Skeletal muscle satellite cell (primary cell): Measurements from ENCODE around the gene TBX5.
"Not testable (repeated sequence)": the region's sequence is repeated elsewhere in the genome, so short reads cannot be mapped to it uniquely, and the experiment has no call there.

Source experiments
- H3K27me3 ChIP-seq: 2 replicates; pipeline ENCODE4 v1.7.0; 2013; ENCODE audit warnings: low read length; ENCODE audit not compliant: control insufficient read depth, insufficient read depth
- H3K36me3 ChIP-seq: 2 replicates; pipeline ENCODE4 v1.7.0; 2013; ENCODE audit warnings: mild to moderate bottlenecking, control low read depth, low read length; ENCODE audit not compliant: insufficient read depth
- H3K4me1 ChIP-seq: 2 replicates; pipeline ENCODE4 v1.7.0; 2013; ENCODE audit warnings: low read length; ENCODE audit not compliant: control insufficient read depth, insufficient read depth
- H3K4me2 ChIP-seq: 2 replicates; pipeline ENCODE4 v1.7.0; 2013; ENCODE audit warnings: mild to moderate bottlenecking, low read length
- H3K4me3 ChIP-seq: 2 replicates; pipeline ENCODE4 v1.7.0; 2013; ENCODE audit warnings: low read length
- H3K9ac ChIP-seq: 2 replicates; pipeline ENCODE4 v1.7.0; 2013; ENCODE audit warnings: mild to moderate bottlenecking, low read depth, low read length, moderate library complexity
- H3K9me3 ChIP-seq: replicated peaks from 2 replicates; pipeline ENCODE4 v1.7.0; 2013; ENCODE audit warnings: mild to moderate bottlenecking, control low read depth, low read length

The TBX5 gene

DNA sequence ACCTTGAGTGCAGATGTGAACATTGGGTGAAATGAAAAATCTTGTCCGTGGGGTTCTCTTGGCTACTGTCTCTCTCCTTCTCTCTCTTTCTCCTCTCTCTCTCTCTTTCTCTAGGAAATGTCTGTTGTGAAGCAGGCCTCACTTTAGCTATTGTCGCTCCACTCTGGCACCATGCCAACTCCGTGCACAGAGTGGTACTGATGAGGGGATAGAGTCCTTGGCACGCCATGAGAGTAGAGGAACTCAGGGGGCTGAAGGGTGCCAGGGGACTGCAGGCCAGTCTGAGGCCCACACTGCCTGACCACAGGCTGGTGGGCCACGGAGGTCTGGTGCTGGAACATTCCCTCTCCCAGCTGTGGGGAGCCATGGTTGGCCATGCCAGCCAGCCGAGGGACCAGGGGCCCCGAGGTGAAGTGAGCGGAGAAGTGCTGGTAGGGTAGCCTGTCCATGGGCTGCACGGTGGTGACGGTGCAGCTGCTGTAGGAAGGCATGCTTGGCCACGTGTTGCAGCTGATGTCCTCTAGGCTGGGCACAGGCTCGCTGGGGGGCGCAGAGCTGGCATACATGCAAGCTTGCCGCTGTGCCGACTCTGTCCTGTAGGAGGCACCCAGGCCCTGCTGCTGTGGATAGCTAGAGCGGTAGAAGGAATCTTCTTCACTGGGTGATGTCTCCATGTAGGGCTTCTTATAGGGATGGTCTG is 50.4 kb downstream of the TBX5 start:
- Histone ChIP-seq H3K9me3 (peaks cover 7% of the 10 kb centered on the region), H3K4me2 (no peak overlapping the region), H3K36me3 (no peaks in the 10 kb centered on the region), H3K27me3 (no peaks in the 10 kb centered on the region), H3K4me3 (no peak overlapping the region), H3K4me1 (no peaks in the 10 kb centered on the region), H3K9ac (no peak overlapping the region)

DNA sequence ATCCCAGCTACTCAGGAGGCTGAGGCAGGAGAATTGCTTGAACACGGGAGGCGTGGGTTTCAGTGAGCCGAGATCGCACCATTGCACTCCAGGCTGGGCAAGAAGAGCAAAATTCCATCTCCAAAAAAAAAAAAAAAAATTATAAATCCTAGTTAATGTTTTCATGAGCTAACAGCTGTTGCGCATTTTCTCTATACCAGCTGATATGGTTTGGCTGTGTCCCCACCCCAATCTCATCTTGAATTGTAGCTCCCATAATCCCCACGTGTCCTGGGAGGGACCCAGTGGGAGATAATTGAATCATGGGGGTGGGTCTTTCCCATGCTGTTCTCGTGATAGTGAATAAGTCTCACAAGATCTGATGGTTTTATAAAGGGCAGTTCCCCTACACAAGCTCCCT is 56.7 kb downstream of the TBX5 start:
- not testable (repeated sequence) for H3K4me3 ChIP-seq, H3K4me2 ChIP-seq, H3K36me3 ChIP-seq, H3K9ac ChIP-seq, H3K27me3 ChIP-seq, H3K4me1 ChIP-seq, H3K9me3 ChIP-seq

DNA sequence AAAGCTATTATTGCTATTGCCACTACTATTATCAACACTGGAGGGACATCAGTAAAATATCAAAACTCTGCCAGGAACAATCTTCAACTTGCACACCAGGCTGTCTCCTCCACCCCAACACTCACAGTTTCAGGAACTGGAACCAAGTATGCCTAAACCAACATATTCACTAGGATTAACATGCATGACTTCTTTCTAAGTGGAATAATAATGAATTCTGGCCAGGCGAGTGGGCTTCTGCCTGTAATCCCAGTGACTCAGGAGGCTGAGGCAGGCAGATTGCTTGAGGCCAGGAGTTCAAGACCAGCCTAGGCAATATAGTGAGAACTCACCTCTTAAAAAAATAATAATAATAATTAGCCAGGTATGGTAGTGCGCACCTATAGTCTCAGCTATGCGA is 58.1 kb downstream of the TBX5 start:
- H3K4me1 ChIP-seq = no peaks in the 10 kb centered on the region
- H3K9me3 ChIP-seq = no peaks in the 10 kb centered on the region
- no peaks in the 10 kb centered on the region for H3K27me3 ChIP-seq
- no peak overlapping the region for H3K4me3 ChIP-seq
- no peak overlapping the region for H3K9ac ChIP-seq
- no peaks in the 10 kb centered on the region for H3K36me3 ChIP-seq
- H3K4me2 ChIP-seq = no peak overlapping the region

DNA sequence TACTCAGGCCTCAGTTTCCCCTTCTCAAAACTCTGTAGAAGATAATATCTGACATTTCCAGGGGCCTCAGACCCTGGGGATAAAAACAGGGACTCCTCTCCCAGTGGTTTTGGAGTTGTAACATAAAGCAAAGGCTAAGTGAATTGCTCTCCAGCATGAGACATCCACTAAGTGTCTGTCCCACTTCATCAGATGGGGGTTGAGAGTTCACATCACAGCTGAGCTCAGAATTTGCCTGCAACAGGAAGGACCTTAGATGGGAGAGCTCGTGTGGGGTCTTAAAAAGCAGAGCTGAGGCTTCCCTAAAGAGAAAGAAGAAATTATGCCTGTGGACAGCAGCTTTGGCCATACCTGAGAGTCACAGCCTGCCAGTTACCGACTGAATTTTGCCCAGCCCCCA is 61.1 kb downstream of the TBX5 start:
- Histone ChIP-seq H3K4me2 (no peak overlapping the region), H3K4me3 (no peak overlapping the region), H3K9ac (no peak overlapping the region), H3K27me3 (no peaks in the 10 kb centered on the region), H3K4me1 (no peaks in the 10 kb centered on the region), H3K36me3 (no peaks in the 10 kb centered on the region), H3K9me3 (peaks cover 3% of the 10 kb centered on the region)

DNA sequence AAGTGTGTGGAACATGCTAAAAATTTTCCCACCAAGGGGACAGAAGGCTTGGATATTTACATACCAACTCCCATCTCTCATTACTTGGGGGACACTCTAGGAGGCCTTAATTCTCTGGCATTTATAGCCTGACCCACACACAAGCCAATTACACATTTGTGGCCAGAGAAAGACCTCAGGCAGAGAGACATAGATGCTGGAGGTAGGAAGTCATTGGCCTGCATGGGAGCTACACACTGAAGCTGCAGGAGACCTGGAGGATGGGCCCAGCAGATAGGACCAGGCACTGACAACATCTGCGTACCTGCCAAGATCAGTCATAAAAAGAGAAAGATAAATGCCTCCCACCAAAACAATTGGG is 61.7 kb downstream of the TBX5 start:
- H3K4me3 ChIP-seq = no peak overlapping the region
- H3K27me3 ChIP-seq = no peaks in the 10 kb centered on the region
- H3K36me3 ChIP-seq = no peaks in the 10 kb centered on the region
- H3K4me2 ChIP-seq = no peak overlapping the region
- H3K9ac ChIP-seq = no peak overlapping the region
- H3K9me3 ChIP-seq = peaks cover 3% of the 10 kb centered on the region
- no peaks in the 10 kb centered on the region for H3K4me1 ChIP-seq

DNA sequence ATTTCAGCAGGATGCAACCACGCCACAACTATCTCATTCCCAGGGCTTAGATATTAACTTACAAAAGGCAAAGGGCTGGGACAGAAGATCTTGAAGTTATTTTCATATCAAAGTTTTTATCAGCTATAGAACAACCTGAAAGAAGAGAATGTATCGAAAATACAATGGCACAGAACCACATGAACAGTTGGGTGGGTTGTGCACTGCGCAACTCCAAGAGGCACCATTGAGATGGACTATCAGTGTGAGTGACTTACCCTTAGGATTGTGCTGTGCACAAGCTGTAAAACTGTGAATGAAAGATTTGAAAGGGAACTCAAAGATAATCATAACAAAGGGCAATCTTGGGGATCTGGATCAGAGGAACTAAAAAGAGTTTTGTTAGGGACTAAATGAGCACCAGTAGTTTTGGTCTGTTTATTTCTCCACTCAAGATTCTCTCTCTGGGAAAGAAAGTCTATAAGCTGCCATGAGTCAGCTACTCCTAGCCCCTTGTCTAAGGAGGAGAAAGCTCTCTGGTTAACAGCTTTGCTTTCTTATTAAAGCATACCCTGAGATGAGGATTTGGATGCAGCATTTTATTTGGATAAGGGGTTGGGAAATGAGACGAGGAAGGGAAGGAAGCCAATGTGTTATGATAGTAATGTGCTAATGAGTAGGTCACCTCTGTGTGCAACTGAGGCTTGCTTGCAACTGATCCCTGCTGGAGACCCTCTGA is 62.2 kb downstream of the TBX5 start:
- Histone ChIP-seq H3K36me3 (no peaks in the 10 kb centered on the region), H3K4me2 (no peak overlapping the region), H3K27me3 (no peaks in the 10 kb centered on the region), H3K4me1 (no peaks in the 10 kb centered on the region), H3K9ac (no peak overlapping the region), H3K4me3 (no peak overlapping the region), H3K9me3 (peaks cover 3% of the 10 kb centered on the region)

DNA sequence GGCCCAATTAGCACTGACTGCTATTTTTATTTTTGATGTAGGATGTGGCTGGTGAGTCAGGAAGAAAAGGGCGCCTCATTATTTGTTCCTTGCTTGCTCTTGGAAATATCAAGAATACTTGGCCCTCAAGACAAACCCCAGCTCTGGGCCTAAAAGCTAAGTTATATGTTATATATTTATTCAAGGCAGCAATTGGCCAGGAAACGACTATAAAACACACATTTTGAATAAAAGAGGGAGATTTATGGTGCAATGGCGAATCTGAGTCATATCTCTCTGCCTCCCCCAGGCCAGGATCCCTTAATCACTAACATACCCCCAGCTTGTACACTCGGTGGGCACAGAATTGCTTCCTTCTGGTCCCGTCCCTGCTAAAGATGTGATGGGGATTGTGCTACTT is 63.3 kb downstream of the TBX5 start:
- H3K36me3 ChIP-seq = no peaks in the 10 kb centered on the region
- H3K27me3 ChIP-seq = no peaks in the 10 kb centered on the region
- peaks cover 3% of the 10 kb centered on the region for H3K9me3 ChIP-seq
- no peaks in the 10 kb centered on the region for H3K4me1 ChIP-seq
- no peak overlapping the region for H3K4me2 ChIP-seq
- H3K9ac ChIP-seq = no peak overlapping the region
- no peak overlapping the region for H3K4me3 ChIP-seq

DNA sequence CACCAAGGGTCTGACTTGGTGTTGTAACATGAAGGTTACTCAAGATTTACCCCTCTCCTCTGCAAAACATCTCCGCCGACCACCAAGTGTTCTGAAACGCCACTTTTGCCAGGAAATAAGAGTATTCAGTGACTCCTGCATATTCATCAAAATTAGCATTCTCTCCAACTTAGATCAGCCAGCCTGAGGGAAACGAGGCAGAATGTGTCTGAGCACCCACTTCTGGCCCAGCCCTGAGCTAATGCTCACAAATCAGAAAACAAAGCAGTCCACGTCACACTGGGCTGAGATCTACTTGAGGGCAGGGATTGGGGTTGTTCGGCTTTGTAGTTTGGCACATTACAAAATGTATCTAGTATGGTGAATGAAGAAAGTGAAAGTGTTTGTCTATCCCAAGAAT is 64.3 kb downstream of the TBX5 start:
- H3K9ac ChIP-seq = no peak overlapping the region
- no peaks in the 10 kb centered on the region for H3K27me3 ChIP-seq
- H3K36me3 ChIP-seq = no peaks in the 10 kb centered on the region

DNA sequence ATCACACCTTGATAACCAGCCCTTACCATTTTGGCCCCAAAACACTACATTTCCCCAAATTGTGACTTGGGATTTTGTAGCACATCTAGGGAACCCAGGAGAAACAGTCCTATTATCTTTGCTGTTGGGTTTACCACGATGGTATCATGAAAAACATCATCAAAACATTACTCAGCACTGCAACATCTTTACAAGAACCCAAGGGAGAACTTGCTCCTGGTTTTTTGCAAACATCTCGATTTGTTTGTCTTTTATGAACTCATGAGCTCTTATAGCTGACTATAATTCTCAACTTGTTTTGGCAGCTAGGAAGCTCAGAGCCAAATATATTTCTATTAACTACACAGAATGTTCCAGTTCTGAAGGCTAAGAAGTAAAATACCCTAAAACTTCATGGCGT is 65.7 kb downstream of the TBX5 start:
- H3K4me2 ChIP-seq = no peak overlapping the region
- peaks cover 9% of the 10 kb centered on the region for H3K9me3 ChIP-seq
- H3K9ac ChIP-seq = no peak overlapping the region
- no peak overlapping the region for H3K4me3 ChIP-seq
- H3K27me3 ChIP-seq = no peaks in the 10 kb centered on the region
- no peaks in the 10 kb centered on the region for H3K4me1 ChIP-seq
- no peaks in the 10 kb centered on the region for H3K36me3 ChIP-seq

More for the DNA sequence above, 64.3 kb downstream of the TBX5 start:
- no peaks in the 10 kb centered on the region for H3K4me1 ChIP-seq
- no peak overlapping the region for H3K4me3 ChIP-seq
- H3K4me2 ChIP-seq = no peak overlapping the region
- peaks cover 7% of the 10 kb centered on the region for H3K9me3 ChIP-seq

DNA sequence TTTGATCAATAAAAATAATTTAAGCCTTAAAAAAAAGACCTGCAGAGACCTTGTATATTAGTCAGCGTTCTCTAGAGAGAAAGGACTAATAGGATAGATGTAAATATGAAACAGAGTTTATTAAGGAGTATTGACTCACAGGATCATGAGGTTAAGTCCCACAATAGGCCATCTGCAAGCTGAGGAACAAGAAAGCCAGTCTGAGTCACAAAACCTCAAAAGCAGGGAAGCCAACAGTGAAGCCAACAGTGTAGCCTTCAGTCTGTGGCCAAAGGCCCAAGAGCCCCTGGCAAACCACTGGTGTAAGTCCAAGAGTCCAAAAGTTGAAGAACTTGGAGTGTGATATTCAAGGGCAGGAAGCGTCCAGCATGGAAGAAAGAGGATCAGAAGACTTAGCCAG is 66.3 kb downstream of the TBX5 start:
- Histone ChIP-seq H3K4me3 (no peak overlapping the region), H3K9me3 (peaks cover 9% of the 10 kb centered on the region), H3K36me3 (no peaks in the 10 kb centered on the region), H3K27me3 (no peaks in the 10 kb centered on the region), H3K9ac (no peak overlapping the region), H3K4me1 (no peaks in the 10 kb centered on the region), H3K4me2 (no peak overlapping the region)

DNA sequence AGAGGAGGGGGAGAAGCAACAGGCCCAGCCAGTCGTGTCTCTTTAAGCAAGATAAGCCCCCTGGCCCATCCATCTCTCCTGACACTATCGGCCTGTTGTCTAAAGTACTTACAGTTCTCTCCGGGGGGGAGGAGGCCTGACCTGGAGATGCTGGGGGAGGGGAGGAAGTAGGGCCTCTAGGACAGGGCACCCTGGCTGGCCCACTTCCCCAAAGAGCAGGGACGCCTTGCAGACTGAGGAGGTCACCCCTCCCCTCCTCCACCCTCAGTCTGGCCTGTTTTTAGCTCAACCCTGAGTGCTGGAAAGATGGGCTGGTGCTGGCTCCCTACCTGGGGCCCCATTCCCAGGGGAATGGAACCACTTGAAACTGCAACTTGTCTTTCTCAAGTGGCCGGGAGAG is 70.3 kb downstream of the TBX5 start:
- Histone ChIP-seq H3K4me3 (no peak overlapping the region), H3K9ac (no peak overlapping the region), H3K36me3 (no peaks in the 10 kb centered on the region), H3K4me1 (no peaks in the 10 kb centered on the region), H3K4me2 (no peak overlapping the region), H3K9me3 (peaks cover 6% of the 10 kb centered on the region), H3K27me3 (no peaks in the 10 kb centered on the region)

DNA sequence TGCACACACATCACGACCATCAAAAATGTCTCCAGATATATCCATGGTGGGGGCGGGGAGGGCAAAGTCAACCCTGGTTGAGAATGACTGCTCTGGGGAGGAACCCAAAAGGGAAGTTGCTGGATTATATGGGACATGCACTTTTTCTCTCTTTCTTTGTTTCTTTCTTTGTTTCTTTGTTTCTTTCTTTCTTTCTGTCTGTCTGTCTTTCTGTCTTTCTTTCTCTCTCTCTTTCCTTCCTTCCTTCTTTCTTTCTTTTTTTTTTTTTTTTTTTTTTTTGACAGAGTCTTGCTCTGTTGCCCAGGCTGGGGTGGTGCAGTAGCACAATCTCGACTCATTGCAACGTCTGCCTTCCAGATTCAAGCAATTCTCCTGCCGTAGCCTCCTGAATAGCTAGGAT is 71.5 kb downstream of the TBX5 start:
- Histone ChIP-seq H3K9me3 (peaks cover 6% of the 10 kb centered on the region), H3K9ac (no peak overlapping the region), H3K4me1 (no peaks in the 10 kb centered on the region), H3K4me2 (no peak overlapping the region), H3K36me3 (no peaks in the 10 kb centered on the region), H3K27me3 (no peaks in the 10 kb centered on the region), H3K4me3 (no peak overlapping the region)
